HUDEP-2 (cell line): ENCODE results near the gene KLKB1.
"Not testable (repeated sequence)": the region's sequence is repeated elsewhere in the genome, so short reads cannot be mapped to it uniquely, and the experiment has no call there.

ENCODE experiments used
- DNase-seq, 76 experiments: peaks; one replicate each; lab custom pipeline; 2025; ENCODE audit not compliant: unreplicated experiment in 76 of 76; lab: John Stamatoyannopoulos, UW

Gene KLKB1

GRCh38 chr4:186264660-186265059 is 37.4 kb downstream of the KLKB1 start:
- no peak for DNase-seq

GRCh38 chr4:186265250-186265649 is 37.9 kb downstream of the KLKB1 start:
- not testable (repeated sequence) for DNase-seq

- DNase-seq = no peak
Measured at GRCh38 chr4:186265683-186266652, 38.7 kb downstream of the KLKB1 start, which contains the start of gene F11. Gene F11, plus strand, starts transcription at chr4:186266189. Its CDS starts 948 bp downstream, at chr4:186267137.

GRCh38 chr4:186266729-186267456 is 39.6 kb downstream of the KLKB1 start:
- DNase-seq = no peak

GRCh38 chr4:186271081-186271678 is 43.9 kb downstream of the KLKB1 start:
- no peak for DNase-seq

GRCh38 chr4:186272699-186273391 is 45.5 kb downstream of the KLKB1 start:
- DNase-seq = no peak

GRCh38 chr4:186273392-186273789 is 46.1 kb downstream of the KLKB1 start:
- DNase-seq = not testable (repeated sequence)

GRCh38 chr4:186283311-186283710 is 56.0 kb downstream of the KLKB1 start:
- DNase-seq = no peak

- DNase-seq = no peak
Measured at GRCh38 chr4:186285147-186285546, 57.8 kb downstream of the KLKB1 start.

GRCh38 chr4:186286581-186286980 is 59.3 kb downstream of the KLKB1 start:
- DNase-seq = no peak

- DNase-seq = no peak
Measured at GRCh38 chr4:186291256-186291890, 64.1 kb downstream of the KLKB1 start.

- DNase-seq = no peak
Measured at GRCh38 chr4:186294160-186294559, 66.9 kb downstream of the KLKB1 start.

- no peak for DNase-seq
Measured at GRCh38 chr4:186296481-186296880, 69.2 kb downstream of the KLKB1 start.

- peak in 18 of 76 experiments; percentile 1 to 31 (median 9) for DNase-seq
Measured at GRCh38 chr4:186297013-186297645, 69.8 kb downstream of the KLKB1 start.

- DNase-seq = no peak
Measured at GRCh38 chr4:186298031-186298647, 70.8 kb downstream of the KLKB1 start.

GRCh38 chr4:186299291-186299690 is 72.0 kb downstream of the KLKB1 start:
- DNase-seq = no peak

- DNase-seq = no peak
Measured at GRCh38 chr4:186300659-186301390, 73.5 kb downstream of the KLKB1 start.

GRCh38 chr4:186304216-186304615 is 76.9 kb downstream of the KLKB1 start:
- DNase-seq = no peak
